Measurements from ENCODE around the gene SLC6A20. TPM values are rescaled to one million over a fixed set of nuclear protein-coding genes. Genes with fewer than 3 reads are reported as not detected.
A peak's percentile ranks its signal among the peaks of the same experiment; 100 is the strongest.

Gene SLC6A20
- total RNA-seq, 2 experiments from 2014 or later, result not detected

DNA sequence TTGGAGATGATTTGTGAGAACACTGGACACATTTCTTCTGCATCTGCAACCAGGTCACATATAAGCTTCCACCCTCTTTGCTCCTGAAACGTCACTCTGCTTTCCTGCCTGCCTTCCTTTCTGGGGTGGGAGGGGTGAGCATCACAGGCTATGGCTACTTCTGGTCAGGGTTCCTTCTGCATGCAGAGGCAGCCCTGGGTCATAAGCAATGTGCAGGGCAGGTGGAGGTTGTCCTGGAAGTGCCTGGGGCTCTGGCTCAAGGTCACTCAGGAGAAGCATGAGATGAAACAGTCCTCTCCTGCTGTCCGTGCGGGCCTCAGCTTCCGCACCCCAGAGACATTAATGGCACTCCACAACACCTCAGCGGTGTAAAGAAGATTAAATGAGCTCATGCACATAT is 15.1 kb downstream of the SLC6A20 start:
- no peak overlapping the region for H3K4me3 Mint-ChIP-seq
- H3K9me3 Mint-ChIP-seq, result no peaks in the 10 kb centered on the region
- POLR2A ChIA-PET, result no interaction called here
- H3K27me3 Mint-ChIP-seq, result peaks cover 13% of the 10 kb centered on the region
- no peaks in the 10 kb centered on the region for H3K36me3 Mint-ChIP-seq
- H3K4me1 Mint-ChIP-seq, result peaks cover 1% of the 10 kb centered on the region
- DNase-seq (no peak), ATAC-seq (ENCODE audit: low read depth) (no peak)
- H3K27ac Mint-ChIP-seq, result no peak overlapping the region

DNA sequence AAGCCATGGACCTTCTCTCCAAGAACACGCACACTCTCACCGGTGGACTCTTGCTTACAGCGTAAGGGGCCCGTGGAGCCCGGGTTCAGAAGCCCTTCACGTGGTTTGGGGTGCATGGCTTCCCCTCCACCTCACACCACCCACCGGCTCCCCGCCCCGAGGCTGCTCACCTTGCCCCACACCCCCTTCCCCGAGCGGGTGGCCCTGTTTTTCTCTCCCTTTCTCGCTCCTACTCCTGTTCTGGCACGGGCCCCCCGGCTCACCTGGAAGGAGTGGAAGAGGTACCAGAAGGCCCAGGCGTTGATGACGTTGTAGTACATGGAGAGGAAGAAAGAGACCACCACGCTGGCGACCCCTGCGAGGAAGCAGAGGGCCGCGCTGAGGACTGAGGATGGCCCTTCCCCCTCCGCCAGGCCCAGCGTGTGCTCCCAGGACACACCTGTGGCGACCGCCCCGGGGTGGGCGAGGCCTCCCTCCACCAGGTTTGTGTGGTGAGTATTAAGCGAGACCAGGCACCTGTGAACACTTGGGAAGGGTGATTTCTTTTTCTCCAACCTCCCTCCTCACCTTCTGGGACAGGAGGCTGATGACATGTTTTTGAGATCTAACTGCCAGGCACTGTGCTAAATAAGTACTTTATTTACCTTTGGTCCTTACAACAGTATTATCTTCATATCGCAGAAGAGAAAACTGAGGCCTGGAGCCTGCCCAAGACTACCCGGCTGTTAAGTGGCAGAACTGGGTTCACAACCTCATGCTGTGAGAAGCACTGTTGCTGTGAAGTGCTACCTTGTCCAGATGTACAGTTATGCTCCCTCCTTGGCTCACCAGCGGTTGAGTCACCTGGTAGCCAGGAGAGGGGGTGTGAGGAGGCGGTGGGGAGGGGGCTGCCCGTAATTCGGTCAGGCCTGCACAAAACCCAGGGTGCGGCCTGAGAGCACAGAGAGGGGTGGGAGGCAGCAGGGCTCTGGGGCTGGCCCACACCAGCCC is 16.3 kb downstream of the SLC6A20 start:
- H3K4me1 Mint-ChIP-seq, result peaks cover 1% of the 10 kb centered on the region
- ATAC-seq (ENCODE audit: low read depth), result no peak
- H3K27ac Mint-ChIP-seq, result no peak overlapping the region
- H3K9me3 Mint-ChIP-seq, result no peaks in the 10 kb centered on the region
- no peaks in the 10 kb centered on the region for H3K36me3 Mint-ChIP-seq
- POLR2A ChIA-PET, result no interaction called here
- no peak for DNase-seq
- no peak overlapping the region for H3K4me3 Mint-ChIP-seq
- H3K27me3 Mint-ChIP-seq, result peaks cover 6% of the 10 kb centered on the region

DNA sequence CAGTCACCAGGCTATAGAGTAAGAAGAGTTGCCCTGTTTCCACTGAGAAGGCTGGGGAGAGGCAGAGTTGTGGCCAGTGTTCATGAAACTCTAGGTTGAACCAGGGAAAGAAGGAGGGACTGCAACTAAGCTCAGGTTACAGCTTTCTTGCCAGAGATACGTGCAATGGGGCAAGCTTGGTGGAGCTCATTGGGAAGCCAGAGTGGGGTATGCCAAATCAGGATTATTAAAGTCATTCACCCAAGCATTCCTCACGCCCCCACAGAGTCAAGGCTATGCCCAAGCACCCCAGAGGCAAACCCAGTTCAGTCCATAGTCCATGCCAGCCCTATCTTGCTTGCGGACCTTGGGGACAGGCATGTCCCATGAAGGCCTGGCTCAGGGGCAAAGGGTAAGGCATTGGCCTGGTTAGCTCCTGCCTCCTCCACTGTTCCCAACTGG is 17.6 kb downstream of the SLC6A20 start:
- H3K36me3 Mint-ChIP-seq, result no peaks in the 10 kb centered on the region

DNA sequence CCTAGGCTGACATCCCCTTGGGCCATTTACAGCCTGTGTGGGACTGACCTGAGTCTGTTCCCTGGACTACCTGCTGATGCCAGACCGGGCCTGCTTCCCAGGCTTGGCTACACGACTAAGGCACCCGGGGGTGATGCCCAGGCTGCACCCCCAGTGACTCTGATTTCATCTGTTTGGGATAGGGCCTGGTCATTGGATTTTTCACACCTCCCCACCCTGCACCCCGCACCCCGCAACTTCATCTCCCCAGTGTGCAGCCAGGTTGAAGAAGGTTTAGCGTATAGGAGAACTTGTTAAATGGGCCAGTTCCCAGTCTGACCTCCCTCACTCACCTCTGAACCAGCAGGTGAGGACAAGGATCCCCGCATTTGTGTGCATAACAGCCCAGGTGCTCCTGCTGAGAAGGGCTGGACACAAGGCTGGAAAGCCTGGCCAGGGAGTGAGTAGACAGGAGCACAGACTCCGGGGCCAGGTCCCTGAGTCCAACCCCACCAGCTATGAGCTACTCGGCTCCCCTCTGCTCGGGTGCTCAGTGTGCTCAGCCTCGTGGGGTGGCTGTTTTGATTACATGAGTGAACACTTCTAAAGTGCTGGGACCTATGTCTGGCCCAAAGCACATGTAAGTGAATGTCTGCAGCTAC is 18.5 kb downstream of the SLC6A20 start:
- no peak overlapping the region for H3K27ac Mint-ChIP-seq
- no peak for DNase-seq
- H3K36me3 Mint-ChIP-seq, result no peaks in the 10 kb centered on the region
- no peak overlapping the region for H3K4me3 Mint-ChIP-seq
- peaks cover 6% of the 10 kb centered on the region for H3K4me1 Mint-ChIP-seq
- H3K9me3 Mint-ChIP-seq, result no peaks in the 10 kb centered on the region
- no peak for ATAC-seq (ENCODE audit: low read depth)
- H3K27me3 Mint-ChIP-seq, result peaks cover 15% of the 10 kb centered on the region
- POLR2A ChIA-PET, result no interaction called here

More for the DNA sequence above, 17.6 kb downstream of the SLC6A20 start:
- H3K9me3 Mint-ChIP-seq, result no peaks in the 10 kb centered on the region
- peaks cover 1% of the 10 kb centered on the region for H3K4me1 Mint-ChIP-seq
- peaks cover 13% of the 10 kb centered on the region for H3K27me3 Mint-ChIP-seq
- DNase-seq (no peak), ATAC-seq (ENCODE audit: low read depth) (no peak)
- H3K4me3 Mint-ChIP-seq, result no peak overlapping the region
- POLR2A ChIA-PET, result no interaction called here
- H3K27ac Mint-ChIP-seq, result no peak overlapping the region

DNA sequence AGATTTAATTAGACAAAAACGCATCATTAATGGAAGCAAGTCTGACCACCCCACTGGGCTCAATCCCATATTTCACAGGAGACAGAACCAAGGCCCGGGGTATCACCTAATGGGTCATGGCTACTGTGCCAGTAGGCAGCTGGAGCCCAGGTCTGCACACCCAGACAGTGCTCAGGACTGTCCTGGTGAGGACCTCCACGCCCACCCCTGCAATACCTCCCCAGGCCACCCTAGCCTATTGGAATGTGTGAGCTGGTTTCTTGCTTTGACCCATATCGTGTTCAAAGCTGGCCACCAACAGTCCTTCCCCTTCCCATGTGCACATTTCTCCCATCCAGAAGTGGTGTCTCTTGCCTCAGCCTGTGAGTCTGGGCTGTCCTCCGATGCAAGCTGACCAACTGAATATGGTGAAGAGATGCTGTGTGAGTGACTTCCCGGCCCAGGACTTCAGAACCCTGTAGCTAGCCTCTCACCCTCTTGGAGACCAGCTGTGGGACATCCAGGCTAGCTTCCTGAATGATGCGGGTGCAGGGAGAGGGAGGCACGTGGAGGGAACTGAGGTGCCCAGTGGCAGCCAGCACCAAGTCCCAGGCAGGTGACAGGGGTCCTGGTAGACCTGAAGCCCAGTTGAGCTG is 19.1 kb downstream of the SLC6A20 start:
- H3K36me3 Mint-ChIP-seq, result no peaks in the 10 kb centered on the region
- H3K4me1 Mint-ChIP-seq, result peaks cover 11% of the 10 kb centered on the region
- H3K4me3 Mint-ChIP-seq, result no peak overlapping the region
- POLR2A ChIA-PET, result no interaction called here
- H3K27ac Mint-ChIP-seq, result no peak overlapping the region
- no peaks in the 10 kb centered on the region for H3K9me3 Mint-ChIP-seq
- DNase-seq (no peak), ATAC-seq (ENCODE audit: low read depth) (no peak)
- H3K27me3 Mint-ChIP-seq, result peaks cover 15% of the 10 kb centered on the region

DNA sequence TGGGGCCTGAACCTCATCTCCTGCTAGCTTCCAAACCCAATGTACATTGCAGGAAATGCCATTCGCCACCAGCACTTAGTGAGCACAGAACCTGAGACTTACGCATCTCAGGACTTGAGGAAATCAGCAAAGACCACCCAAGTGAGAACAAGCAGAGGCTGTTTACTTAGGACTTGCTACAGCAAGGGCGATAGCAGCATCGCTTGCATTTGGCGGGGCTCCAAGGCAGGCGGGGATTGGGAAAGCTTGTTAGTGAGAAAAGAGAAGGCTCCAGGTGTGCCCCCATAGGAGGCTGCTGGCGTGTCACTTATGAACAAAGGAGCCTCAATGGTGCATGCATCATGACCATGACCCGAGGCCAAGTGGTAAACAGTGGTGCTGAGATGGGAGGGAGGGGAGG is 19.7 kb downstream of the SLC6A20 start:
- Mint-ChIP-seq H3K27me3 (peaks cover 20% of the 10 kb centered on the region), H3K36me3 (no peaks in the 10 kb centered on the region), H3K4me3 (no peak overlapping the region), H3K9me3 (no peaks in the 10 kb centered on the region), H3K4me1 (peaks cover 16% of the 10 kb centered on the region), H3K27ac (no peak overlapping the region)
- POLR2A ChIA-PET, result no interaction called here
- ATAC-seq (ENCODE audit: low read depth) (no peak), DNase-seq (no peak)

DNA sequence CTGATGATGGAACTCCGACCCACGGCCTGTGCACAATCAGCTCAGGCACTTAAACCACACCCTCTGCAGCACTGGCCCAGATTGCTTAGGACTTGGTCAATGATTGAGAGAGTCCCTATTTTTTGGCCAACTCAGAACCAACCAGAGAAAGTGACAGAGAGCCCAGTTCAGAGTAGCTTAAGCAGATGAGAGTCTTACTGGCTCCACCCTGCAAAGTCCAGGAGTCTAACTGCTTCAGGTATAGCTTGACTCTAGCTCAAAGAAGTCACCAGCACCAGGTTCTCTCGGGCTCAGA is 20.1 kb downstream of the SLC6A20 start:
- POLR2A ChIA-PET, result no interaction called here
- ATAC-seq (ENCODE audit: low read depth), result no peak
- H3K27ac Mint-ChIP-seq, result no peak overlapping the region

DNA sequence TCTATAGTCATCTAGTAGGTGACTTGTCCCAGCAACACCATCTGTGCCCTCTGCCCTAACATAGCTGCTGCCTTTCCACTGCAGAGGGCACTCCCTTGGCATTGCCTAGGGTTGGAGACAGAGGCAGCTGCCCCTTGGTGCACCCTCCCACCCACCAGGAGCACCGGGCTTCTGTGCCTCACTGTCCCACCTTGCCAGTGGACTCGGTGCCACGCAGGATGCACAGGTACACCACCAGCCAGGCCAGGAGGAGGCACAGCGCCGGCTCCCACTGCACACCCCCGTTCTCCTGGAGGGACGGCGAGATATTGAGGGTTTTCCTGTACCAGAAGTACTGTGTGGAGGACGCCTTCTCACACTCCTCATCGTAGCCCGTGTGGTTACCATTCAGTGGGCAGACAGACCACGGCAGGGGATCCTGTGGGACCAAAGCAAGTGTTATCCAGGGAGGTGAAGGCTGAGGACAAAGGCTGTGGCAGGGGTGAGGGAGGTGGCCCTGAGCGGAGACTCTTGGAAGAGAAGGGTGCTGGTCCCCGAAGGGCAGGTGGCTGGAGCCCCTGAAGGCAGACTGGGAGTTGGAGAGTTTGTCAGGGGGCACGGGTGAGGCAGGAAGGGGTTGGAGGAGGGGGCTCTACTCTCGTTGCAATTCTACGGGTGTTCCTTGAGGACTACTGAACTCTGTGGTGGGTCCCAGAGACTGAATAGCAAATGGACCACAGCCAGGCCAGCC is 20.6 kb downstream of the SLC6A20 start:
- no peak for ATAC-seq (ENCODE audit: low read depth)
- Mint-ChIP-seq H3K27me3 (peaks cover 29% of the 10 kb centered on the region), H3K36me3 (no peaks in the 10 kb centered on the region), H3K4me3 (no peak overlapping the region), H3K9me3 (no peaks in the 10 kb centered on the region), H3K4me1 (peaks cover 16% of the 10 kb centered on the region), H3K27ac (no peak overlapping the region)
- no peak for DNase-seq
- POLR2A ChIA-PET, result no interaction called here

More for the DNA sequence above, 20.1 kb downstream of the SLC6A20 start:
- Mint-ChIP-seq H3K4me3 (no peak overlapping the region), H3K4me1 (peaks cover 16% of the 10 kb centered on the region), H3K27me3 (peaks cover 24% of the 10 kb centered on the region), H3K36me3 (no peaks in the 10 kb centered on the region), H3K9me3 (no peaks in the 10 kb centered on the region)
- DNase-seq, result no peak

DNA sequence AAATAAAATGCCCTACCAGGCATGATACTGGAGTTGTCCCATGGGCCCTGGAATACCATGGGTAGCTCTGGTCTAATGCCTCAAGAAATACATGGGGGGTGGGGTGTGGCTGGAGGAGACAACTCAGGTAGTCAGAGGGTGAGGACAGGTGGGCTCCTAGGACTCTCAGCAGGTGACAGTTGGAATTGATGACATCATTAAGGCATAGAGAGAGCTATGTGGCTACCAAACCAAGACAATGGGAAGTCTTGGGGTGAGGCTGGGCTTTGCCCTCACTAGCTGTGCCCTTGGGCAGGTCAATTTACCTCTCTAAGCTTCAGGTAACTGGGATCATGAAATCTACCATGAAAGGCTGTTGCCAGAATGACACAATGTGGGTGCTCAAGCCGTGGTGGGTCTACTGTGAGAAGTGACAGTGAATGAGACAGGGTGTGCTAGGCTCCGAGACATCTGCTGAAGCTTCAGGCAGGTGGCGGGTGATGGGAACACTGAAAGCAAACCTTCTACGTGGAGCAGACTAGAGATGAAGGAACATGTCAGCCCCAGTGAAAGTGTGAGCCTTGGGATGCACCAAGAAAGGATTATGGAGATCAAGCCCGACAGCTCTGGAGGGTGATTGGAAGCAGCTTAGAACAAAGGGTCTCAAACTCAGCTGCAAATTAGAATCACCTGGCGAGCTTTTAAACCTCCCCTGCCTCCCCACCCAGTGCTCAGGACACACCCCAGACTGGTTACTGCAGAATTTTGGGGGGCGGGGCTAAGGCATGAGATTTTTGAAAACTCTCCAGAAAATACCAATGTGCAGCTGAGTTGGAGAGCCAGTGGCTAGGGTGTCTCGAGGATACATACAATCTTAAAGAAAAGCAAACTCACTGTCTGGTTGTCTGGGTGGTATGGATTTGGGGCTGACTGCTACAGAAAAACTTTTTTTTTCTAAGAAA is 21.5 kb downstream of the SLC6A20 start:
- Mint-ChIP-seq H3K4me3 (no peak overlapping the region), H3K36me3 (no peaks in the 10 kb centered on the region), H3K4me1 (peaks cover 16% of the 10 kb centered on the region), H3K9me3 (no peaks in the 10 kb centered on the region), H3K27me3 (peaks cover 36% of the 10 kb centered on the region), H3K27ac (no peak overlapping the region)
- DNase-seq (no peak), ATAC-seq (ENCODE audit: low read depth) (no peak)
- POLR2A ChIA-PET, result no interaction called here

DNA sequence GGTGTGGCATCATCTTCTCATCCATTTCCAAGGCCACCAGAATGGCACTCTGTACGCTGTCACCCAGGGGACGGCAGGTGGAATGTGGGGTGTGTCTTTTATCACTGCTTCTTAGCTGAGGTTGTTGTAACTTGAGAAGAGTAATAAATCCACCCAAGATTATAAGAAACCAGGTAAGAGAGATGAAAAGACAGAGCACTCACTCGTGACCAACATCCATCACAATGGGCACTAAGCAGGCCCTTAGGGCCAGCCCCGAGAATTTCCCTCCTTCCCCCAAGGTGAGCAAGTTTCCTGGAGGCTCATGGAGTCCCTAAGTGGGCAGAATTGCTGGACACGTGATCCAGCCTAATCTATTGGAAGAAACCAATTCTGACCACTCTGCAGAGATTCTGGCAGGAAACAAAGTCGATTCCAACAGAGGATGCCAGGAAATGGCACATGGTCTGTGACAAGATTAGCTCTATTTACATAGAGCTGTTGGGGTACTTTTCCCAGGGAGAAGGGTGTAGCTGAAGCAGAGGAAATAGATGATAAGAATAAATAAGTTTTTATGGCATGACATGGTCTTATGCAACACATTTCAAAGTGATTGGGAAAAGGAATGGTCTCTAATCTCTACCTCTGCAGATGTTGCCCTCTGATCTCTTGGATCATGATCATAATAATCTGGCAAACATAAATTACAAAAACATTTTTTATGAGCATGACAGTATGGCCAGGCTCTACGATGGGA is 22.5 kb downstream of the SLC6A20 start:
- Mint-ChIP-seq H3K27ac (no peak overlapping the region), H3K4me1 (peaks cover 16% of the 10 kb centered on the region), H3K9me3 (no peaks in the 10 kb centered on the region), H3K4me3 (no peak overlapping the region), H3K36me3 (no peaks in the 10 kb centered on the region), H3K27me3 (peaks cover 45% of the 10 kb centered on the region)
- POLR2A ChIA-PET, result no interaction called here
- DNase-seq, result no peak
- no peak for ATAC-seq (ENCODE audit: low read depth)

DNA sequence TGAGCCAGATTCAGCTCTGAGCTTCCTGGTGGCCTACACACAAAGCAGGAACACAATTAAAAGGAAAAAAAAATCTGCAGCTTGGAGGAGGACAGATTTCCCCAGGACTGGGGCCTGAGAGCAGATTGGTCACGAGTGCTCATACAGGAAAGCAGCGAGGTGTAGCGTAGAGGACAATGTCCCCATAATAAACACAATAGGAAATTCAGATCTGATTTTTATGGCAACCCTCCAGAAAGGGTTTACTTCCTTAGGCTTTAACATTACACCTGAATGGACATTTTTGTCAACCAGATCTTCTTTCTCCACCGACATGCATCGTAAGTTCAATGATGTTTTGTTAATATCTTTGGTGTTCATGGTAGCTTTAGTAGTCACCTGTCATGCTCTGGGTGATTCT is 23.3 kb downstream of the SLC6A20 start:
- H3K36me3 Mint-ChIP-seq, result no peaks in the 10 kb centered on the region
- peaks cover 16% of the 10 kb centered on the region for H3K4me1 Mint-ChIP-seq
- ATAC-seq (ENCODE audit: low read depth) (no peak), DNase-seq (no peak)
- H3K4me3 Mint-ChIP-seq, result peak overlapping the region; percentile 12
- no peak overlapping the region for H3K27ac Mint-ChIP-seq
- POLR2A ChIA-PET, result no interaction called here
- H3K9me3 Mint-ChIP-seq, result no peaks in the 10 kb centered on the region
- H3K27me3 Mint-ChIP-seq, result peaks cover 49% of the 10 kb centered on the region

Measured in activated naive CD8-positive, alpha-beta T cell treated with anti-CD3 and anti-CD28 coated beads, Interleukin-2, amount 10 ng/mL, durations not matched to agents 7 days and 5 days (primary cell).